Right lobe of liver (tissue), 4 donors: ENCODE measurements around the gene VCL.

ENCODE experiments used
- CTCF ChIP-seq, 4 donors: fragments of 200-600 bp in 3 of 4; fragments of 450-650 bp in 1 of 4; IDR thresholded peaks; one replicate each; pipeline versions ENCODE4 v1.5.1 to v1.8.0; 2016 to 2022; ENCODE audit warnings: antibody characterized with exemption in 4 of 4, mild to moderate bottlenecking in 2 of 4
- POLR2A ChIP-seq: fragments of 450-650 bp; IDR thresholded peaks from one replicate; pipeline ENCODE4 v1.6.1; 2017; ENCODE audit warnings: antibody characterized with exemption, mild to moderate bottlenecking
- donor health status: DM: no; HTN: no; CAD: no.
- donor health status: DM: no; HTN: no; CAD: no.
- donor health status: DM: no; HTN: yes; CAD: no.

GRCh38 chr10:74083304-74083703, 85.4 kb downstream of the VCL start:
- TF ChIP-seq CTCF (IDR thresholded peaks at IDR 0.05) (no peak), POLR2A (no peak)
